HG03378 (cell line): ENCODE data around the gene RNF113B.

Source experiments
- ATAC-seq: cut with Tn5 transposase; IDR thresholded peaks from one replicate; pipeline ENCODE4 v1.9.1; 2021; ENCODE audit warnings: mild to moderate bottlenecking, moderate library complexity; ENCODE audit not compliant: unreplicated experiment

RNF113B gene

GRCh38 chr13:98142380-98143156 is 34.5 kb downstream of the RNF113B start, which contains the start of gene FARP1:
TSS of gene FARP1 (plus strand) at chr13:98143094. CDS start at chr13:98213243, 70,149 bp downstream.
- ATAC-seq = peak; percentile 57

- no peak for ATAC-seq
These were observed 35.3 kb downstream of the RNF113B start for GRCh38 chr13:98141509-98142379.

GRCh38 chr13:98141091-98141490 is 36.0 kb downstream of the RNF113B start:
- ATAC-seq = no peak

GRCh38 chr13:98134901-98135300 is 42.2 kb downstream of the RNF113B start:
- no peak for ATAC-seq

- peak; percentile 99 for ATAC-seq
These were observed 43.1 kb downstream of the RNF113B start for GRCh38 chr13:98133946-98134345.

- no peak for ATAC-seq
These were observed 47.9 kb downstream of the RNF113B start for GRCh38 chr13:98129059-98129746.
